ENCODE measurements around the gene TENM4. TPM values are rescaled to one million over a fixed set of nuclear protein-coding genes. Genes with fewer than 3 reads are reported as not detected.

TENM4 gene
- total RNA-seq, 8 experiments from 2014 or later: 0.59 to 82.2 (median 24.2) TPM

DNA sequence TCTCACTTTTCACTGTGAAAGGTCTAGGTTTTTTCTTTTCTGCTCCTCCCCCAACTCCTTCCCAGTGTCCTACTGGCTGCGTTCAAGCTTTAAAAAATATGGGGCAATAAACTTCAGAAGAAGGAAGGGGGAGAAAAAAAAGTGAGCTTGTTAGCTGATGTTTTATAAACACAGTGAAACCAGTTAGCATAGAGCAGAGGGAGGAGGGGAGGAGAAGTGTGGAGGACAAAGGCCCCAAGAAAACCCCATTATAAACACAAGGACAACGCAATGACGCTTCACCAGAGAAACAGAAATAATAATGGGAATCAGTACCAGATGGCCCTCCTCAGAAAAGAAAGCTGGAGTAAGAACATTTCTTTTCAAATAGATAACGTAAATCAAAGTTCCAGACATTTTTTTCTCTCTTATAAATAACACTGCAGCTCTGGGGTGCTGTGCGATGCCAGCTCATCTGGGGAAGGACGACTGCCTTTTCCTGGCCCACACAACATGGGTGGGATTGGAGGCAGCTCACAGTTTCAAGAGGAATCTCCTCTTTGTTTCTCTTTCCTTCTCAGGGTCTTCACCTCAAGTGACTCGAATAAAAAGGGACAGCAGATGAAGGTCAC is 630.8 kb downstream of the TENM4 start:
- ATAC-seq (replicated peaks in 6 of 8): peak in 5 of 8 experiments; percentile 76 to 87 (median 84)
- WGBS, 10 experiments: 0 to 71% (median 10%) methylated on average over 1 to 7 of the region's 7 CpGs
- H3K4me1 ChIP-seq (replicated peaks in 1 of 2): peaks cover 30% of the 10 kb centered on the region in 2 donors
- in situ Hi-C loops (cut with MboI; ENCODE audit: low pct_unique_long_range_greater_than_20kb in 2 of 9, low sequenced_read_pairs in 9 of 9, unreplicated experiment in 9 of 9): loop anchor here in 1 of 9 experiments (25.0 kb wide), 2 partner anchors 152 to 252 kb away; no protein-coding TSS in a partner anchor
- no peak overlapping the region for H3K4me3 ChIP-seq
- H3K27ac ChIP-seq: peak overlapping the region; percentile 45 to 71

DNA sequence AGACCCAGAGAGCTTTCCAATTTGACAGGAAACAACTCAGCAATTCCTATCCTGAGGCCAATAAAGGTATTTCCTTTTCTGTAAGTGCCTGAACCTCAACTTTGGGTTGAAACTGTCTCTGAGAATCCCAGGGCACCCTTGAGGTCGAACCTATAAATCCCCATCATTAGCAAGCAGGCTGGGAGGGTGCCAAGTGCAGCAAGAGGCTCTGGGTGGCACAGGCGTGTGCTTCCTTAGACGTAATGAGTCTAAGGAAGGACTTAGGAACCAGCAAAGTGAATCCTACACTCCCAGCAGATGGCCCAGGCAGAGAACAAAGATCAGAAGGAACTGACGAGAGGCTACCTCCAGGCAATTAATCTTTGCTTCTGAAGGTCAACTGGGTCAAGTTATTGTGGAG is 631.9 kb downstream of the TENM4 start:
- H3K4me1 ChIP-seq (replicated peaks in 1 of 2): peaks cover 30% of the 10 kb centered on the region in 2 donors
- H3K27ac ChIP-seq: no peak overlapping the region
- ATAC-seq (replicated peaks in 6 of 8): no peak
- H3K4me3 ChIP-seq: no peak overlapping the region
- 0 to 75% (median 50%) methylated on average over 1 to 3 of the region's 4 CpGs; no CpG with 5 or more reads in 3 of the 10 experiments for WGBS, 10 experiments
- in situ Hi-C loops (cut with MboI; ENCODE audit: low pct_unique_long_range_greater_than_20kb in 2 of 9, low sequenced_read_pairs in 9 of 9, unreplicated experiment in 9 of 9): loop anchor here in 1 of 9 experiments (25.0 kb wide), 2 partner anchors 153 to 253 kb away; no protein-coding TSS in a partner anchor

DNA sequence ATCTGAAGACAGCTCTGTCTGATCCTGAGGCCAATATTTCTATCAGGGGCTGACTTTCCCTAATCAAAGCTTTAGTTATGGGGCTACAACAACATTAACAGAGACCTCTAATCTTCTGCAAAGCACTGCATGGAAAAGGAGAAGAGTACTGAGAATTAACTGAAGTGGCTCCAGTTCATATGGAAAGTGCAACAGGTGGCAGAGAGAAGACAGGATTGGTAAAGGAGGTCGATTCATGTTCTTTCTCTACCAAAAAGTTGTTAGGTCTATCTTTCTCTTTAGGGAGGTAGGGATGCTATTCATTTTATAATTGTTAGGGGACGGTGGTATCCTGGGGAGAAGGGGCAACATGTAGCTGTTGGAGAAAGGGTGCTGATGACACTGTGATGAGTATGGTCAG is 633.5 kb downstream of the TENM4 start:
- Histone ChIP-seq H3K27ac (no peak overlapping the region), H3K4me1 (replicated peaks in 1 of 2) (peaks cover 27 to 29% of the 10 kb centered on the region in 2 donors), H3K4me3 (no peak overlapping the region)
- 50 to 100% (median 100%) methylated on average over 1 to 2 of the region's 2 CpGs; no CpG with 5 or more reads in 3 of the 10 experiments for WGBS, 10 experiments
- ATAC-seq (replicated peaks in 6 of 8): no peak
- in situ Hi-C loops (cut with MboI; ENCODE audit: low pct_unique_long_range_greater_than_20kb in 2 of 9, low sequenced_read_pairs in 9 of 9, unreplicated experiment in 9 of 9): loop anchor here in 1 of 9 experiments (25.0 kb wide), 2 partner anchors 155 to 255 kb away; no protein-coding TSS in a partner anchor

DNA sequence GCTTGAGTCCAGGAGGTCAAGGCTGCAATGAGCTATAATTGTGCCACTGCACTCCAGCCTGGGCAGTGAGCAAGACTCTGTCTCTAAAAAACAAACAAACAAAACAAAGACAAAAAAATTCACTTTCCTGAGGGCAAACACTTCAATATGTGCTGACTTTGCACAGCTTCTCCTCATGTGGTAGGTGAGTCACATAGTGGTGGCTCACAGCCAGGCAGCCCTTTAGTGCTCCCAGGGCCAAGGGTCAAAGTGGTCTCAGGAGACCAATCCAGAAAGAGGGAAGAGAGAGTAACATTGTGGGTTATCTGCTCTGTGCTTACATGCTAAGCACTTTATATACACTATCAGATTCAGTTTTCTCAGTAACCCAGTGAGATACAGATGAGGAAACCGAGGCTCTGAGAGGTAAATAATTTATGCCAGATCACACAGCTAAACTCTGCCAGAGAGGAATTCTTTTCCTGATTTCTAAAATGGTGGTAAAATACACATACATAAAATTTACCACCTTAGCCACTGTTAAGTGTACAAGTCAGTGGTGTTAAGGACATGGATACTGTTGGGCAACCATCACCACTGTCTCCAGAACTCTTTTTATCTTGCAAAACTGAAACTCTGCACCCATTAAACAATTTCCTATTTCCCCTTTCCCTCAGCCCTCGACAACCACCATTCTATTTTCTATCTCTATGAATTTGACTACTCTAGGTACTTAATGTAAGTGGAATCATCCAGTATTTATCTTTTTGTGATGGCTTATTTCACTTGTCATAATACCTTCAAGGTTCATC is 634.4 kb downstream of the TENM4 start:
- peak in 1 of 8 experiments; percentile 16 for ATAC-seq (replicated peaks in 6 of 8)
- Histone ChIP-seq H3K27ac (no peak overlapping the region), H3K4me1 (replicated peaks in 1 of 2) (peaks cover 27 to 30% of the 10 kb centered on the region in 2 donors), H3K4me3 (no peak overlapping the region)
- in situ Hi-C loops (cut with MboI; ENCODE audit: low pct_unique_long_range_greater_than_20kb in 2 of 9, low sequenced_read_pairs in 9 of 9, unreplicated experiment in 9 of 9): loop anchor here in 1 of 9 experiments (25.0 kb wide), 2 partner anchors 156 to 256 kb away; no protein-coding TSS in a partner anchor
- 0 to 100% (median 44%) methylated on average over 1 to 2 of the region's 2 CpGs; no CpG with 5 or more reads in 1 of the 10 experiments for WGBS, 10 experiments

DNA sequence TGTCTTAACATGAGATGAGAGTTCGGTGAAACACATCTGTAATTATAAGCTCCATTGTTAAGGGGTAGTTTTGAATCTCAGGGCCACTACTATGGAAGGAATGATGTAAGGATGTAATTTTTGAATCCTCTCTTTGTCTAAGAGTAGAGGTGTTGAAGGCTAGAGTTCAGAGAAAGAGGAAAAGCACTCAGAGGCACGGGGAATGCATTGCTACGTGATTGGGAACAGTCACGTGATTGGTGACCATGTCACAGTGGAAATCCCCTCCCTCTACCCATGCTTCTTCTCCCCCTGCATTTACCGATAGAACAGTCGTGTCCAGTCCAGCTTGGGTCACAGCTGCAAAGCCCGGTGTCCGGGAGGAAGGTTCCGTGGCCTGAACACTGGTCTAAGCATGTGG is 635.8 kb downstream of the TENM4 start:
- Histone ChIP-seq H3K27ac (no peak overlapping the region), H3K4me3 (no peak overlapping the region), H3K4me1 (replicated peaks in 1 of 2) (peaks cover 18 to 30% of the 10 kb centered on the region in 2 donors)
- in situ Hi-C loops (cut with MboI; ENCODE audit: low pct_unique_long_range_greater_than_20kb in 2 of 9, low sequenced_read_pairs in 9 of 9, unreplicated experiment in 9 of 9): loop anchor here in 1 of 9 experiments (25.0 kb wide), 2 partner anchors 157 to 257 kb away; no protein-coding TSS in a partner anchor
- WGBS, 10 experiments: 86 to 100% (median 100%) methylated on average over 1 to 3 of the region's 9 CpGs; no CpG with 5 or more reads in 7 of the 10 experiments
- ATAC-seq (replicated peaks in 6 of 8): no peak

- in situ Hi-C loops (cut with MboI; ENCODE audit: low pct_unique_long_range_greater_than_20kb in 2 of 9, low sequenced_read_pairs in 9 of 9, unreplicated experiment in 9 of 9): loop anchor here in 1 of 9 experiments (25.0 kb wide), 2 partner anchors 158 to 258 kb away; no protein-coding TSS in a partner anchor
- peaks cover 10 to 20% of the 10 kb centered on the region in 2 donors for H3K4me1 ChIP-seq (replicated peaks in 1 of 2)
- 0 to 100% (median 100%) methylated on average over 1 to 3 of the region's 3 CpGs; no CpG with 5 or more reads in 2 of the 10 experiments for WGBS, 10 experiments
- no peak overlapping the region for H3K4me3 ChIP-seq
- no peak for ATAC-seq (replicated peaks in 6 of 8)
- no peak overlapping the region for H3K27ac ChIP-seq
These were observed 636.8 kb downstream of the TENM4 start for GRCh38 chr11:78803995-78804394.

- no peak overlapping the region for H3K27ac ChIP-seq
- H3K4me1 ChIP-seq (replicated peaks in 1 of 2): peaks cover 17 to 24% of the 10 kb centered on the region in 2 donors
- 21 to 81% (median 59%) methylated on average over 2 to 6 of the region's 11 CpGs; no CpG with 5 or more reads in 1 of the 10 experiments for WGBS, 10 experiments
- in situ Hi-C loops (cut with MboI; ENCODE audit: low pct_unique_long_range_greater_than_20kb in 2 of 9, low sequenced_read_pairs in 9 of 9, unreplicated experiment in 9 of 9): loop anchor here in 1 of 9 experiments (25.0 kb wide), 2 partner anchors 160 to 260 kb away; no protein-coding TSS in a partner anchor
- ATAC-seq (replicated peaks in 6 of 8): peak in 2 of 8 experiments; percentile 16 to 37
- no peak overlapping the region for H3K4me3 ChIP-seq
These were observed 638.6 kb downstream of the TENM4 start for GRCh38 chr11:78802058-78802761.

DNA sequence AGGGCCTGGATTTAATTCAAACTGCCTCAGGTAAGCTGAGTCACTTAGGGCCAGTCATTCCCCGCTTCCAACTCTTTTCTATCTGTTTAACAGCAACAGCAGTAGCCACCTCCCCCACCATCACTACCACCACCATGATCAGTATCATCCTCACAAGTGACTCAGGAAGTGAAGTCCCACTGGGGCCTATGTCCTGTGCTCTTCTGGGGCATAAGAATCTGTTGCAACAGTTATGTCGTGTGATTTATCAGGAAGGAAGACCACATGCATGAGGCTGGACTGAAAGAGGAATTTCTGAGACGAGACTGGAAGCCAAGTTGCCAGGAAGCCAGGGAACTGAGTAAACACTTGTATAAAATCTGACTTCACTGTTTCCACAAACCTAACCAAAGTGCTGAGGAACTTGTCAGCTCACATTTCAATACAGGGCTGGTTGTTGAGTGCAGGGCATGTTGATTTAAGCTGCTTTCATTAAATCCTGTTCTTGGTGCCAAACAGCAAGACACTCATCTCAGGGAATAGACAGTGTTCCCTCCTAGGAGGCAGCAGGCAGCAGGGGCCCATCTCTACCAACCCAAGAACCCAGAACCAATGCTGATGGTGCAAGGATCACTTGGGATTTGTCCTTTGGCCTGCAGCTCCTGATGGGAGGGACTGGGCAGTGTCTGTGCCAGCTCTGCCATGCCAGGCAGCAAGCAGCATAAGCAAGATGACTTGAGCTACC is 639.5 kb downstream of the TENM4 start:
- no peak overlapping the region for H3K4me3 ChIP-seq
- in situ Hi-C loops (cut with MboI; ENCODE audit: low pct_unique_long_range_greater_than_20kb in 2 of 9, low sequenced_read_pairs in 9 of 9, unreplicated experiment in 9 of 9): loop anchor here in 1 of 9 experiments (25.0 kb wide), 2 partner anchors 161 to 261 kb away; no protein-coding TSS in a partner anchor
- ATAC-seq (replicated peaks in 6 of 8): peak in 5 of 8 experiments; percentile 17 to 85 (median 70)
- peak overlapping the region in 1 of 2 donors; percentile 49 for H3K27ac ChIP-seq
- peaks cover 22 to 29% of the 10 kb centered on the region in 2 donors for H3K4me1 ChIP-seq (replicated peaks in 1 of 2)
- WGBS, 10 experiments: 0 to 93% (median 29%) methylated on average over 1 to 3 of the region's 3 CpGs; no CpG with 5 or more reads in 4 of the 10 experiments

- 79 to 100% (median 97%) methylated on average over 1 to 2 of the region's 2 CpGs; no CpG with 5 or more reads in 4 of the 10 experiments for WGBS, 10 experiments
- in situ Hi-C loops (cut with MboI; ENCODE audit: low pct_unique_long_range_greater_than_20kb in 2 of 9, low sequenced_read_pairs in 9 of 9, unreplicated experiment in 9 of 9): loop anchor here in 1 of 9 experiments (25.0 kb wide), 2 partner anchors 162 to 262 kb away; no protein-coding TSS in a partner anchor
These were observed 640.1 kb downstream of the TENM4 start for GRCh38 chr11:78800756-78801155.

GRCh38 chr11:78800096-78800690 is 640.6 kb downstream of the TENM4 start:
- no peak overlapping the region for H3K27ac ChIP-seq
- in situ Hi-C loops (cut with MboI; ENCODE audit: low pct_unique_long_range_greater_than_20kb in 2 of 9, low sequenced_read_pairs in 9 of 9, unreplicated experiment in 9 of 9): loop anchor here in 1 of 9 experiments (25.0 kb wide), 2 partner anchors 162 to 262 kb away; no protein-coding TSS in a partner anchor
- peaks cover 22 to 29% of the 10 kb centered on the region in 2 donors for H3K4me1 ChIP-seq (replicated peaks in 1 of 2)
- WGBS, 10 experiments: 58 to 100% (median 90%) methylated on average over 1 to 2 of the region's 4 CpGs; no CpG with 5 or more reads in 6 of the 10 experiments
- no peak for ATAC-seq (replicated peaks in 6 of 8)
- H3K4me3 ChIP-seq: no peak overlapping the region

More at GRCh38 chr11:78800756-78801155, 640.1 kb downstream of the TENM4 start:
- Histone ChIP-seq H3K27ac (no peak overlapping the region), H3K4me3 (no peak overlapping the region), H3K4me1 (replicated peaks in 1 of 2) (peaks cover 22 to 29% of the 10 kb centered on the region in 2 donors)
- ATAC-seq (replicated peaks in 6 of 8): no peak

GRCh38 chr11:78798663-78799062 is 642.2 kb downstream of the TENM4 start:
- WGBS, 10 experiments: 5 to 86% (median 58%) methylated on average over 1 to 4 of the region's 5 CpGs; no CpG with 5 or more reads in 5 of the 10 experiments
- no peak overlapping the region for H3K27ac ChIP-seq
- in situ Hi-C loops (cut with MboI; ENCODE audit: low pct_unique_long_range_greater_than_20kb in 2 of 9, low sequenced_read_pairs in 9 of 9, unreplicated experiment in 9 of 9): no loop called here
- peak; percentile 52 to 99 (median 89) for ATAC-seq (replicated peaks in 6 of 8)
- H3K4me1 ChIP-seq (replicated peaks in 1 of 2): peaks cover 22 to 29% of the 10 kb centered on the region in 2 donors
- H3K4me3 ChIP-seq: no peak overlapping the region

All from motor neuron (in vitro differentiated cells).